A549 (cell line): ENCODE data around the gene WWP2. TPM values are rescaled to one million over a fixed set of nuclear protein-coding genes. Genes with fewer than 3 reads are reported as not detected.

Experiments used
- ATAC-seq, 2 experiments: fragments of 200-7000 bp in 1 of 2; fragments of >200 bp in 1 of 2; cut with Nextera tagmentation in 1 of 2; cut with Tn5 transposase in 1 of 2; 3 replicates each; pipeline versions ENCODE4 v1.8.0 to v1.9.1; 2018 to 2020; ENCODE audit warnings: mild to moderate bottlenecking in 1 of 2, moderate library complexity in 1 of 2
- CTCF ChIA-PET: fragments of 300-600 bp; sonication (Branson Sonifier 250); formaldehyde crosslinking; extraction: SDS; loops from one replicate; lab custom pipeline; 2021; ENCODE audit warnings: antibody characterized with exemption, inconsistent platforms; lab: Yijun Ruan, JAX
- POLR2A ChIA-PET: fragments of 350-600 bp; formaldehyde crosslinking; extraction: SDS; loops from one replicate; lab custom pipeline; 2021; ENCODE audit warnings: antibody characterized with exemption, inconsistent platforms; lab: Yijun Ruan, JAX
- DNase-seq, 2 experiments: peaks; one replicate each; pipeline versions ENCODE4 v3.0.0 to v3.0.0-alpha.2; 2011 to 2016; ENCODE audit warnings: low read depth in 1 of 2, low spot score in 1 of 2
- FAIRE-seq: peaks from 2 replicates; lab custom pipeline; 2011; peaks lifted over from hg19 to GRCh38; lab: Jason Lieb, UNC
- H3K27ac ChIP-seq, 2 experiments: fragments of >200 bp; sonication (Bioruptor Twin); formaldehyde crosslinking; 3 replicates each; pipeline ENCODE4 v1.5.1; 2016 to 2017
- H3K4me1 ChIP-seq: fragments of >200 bp; sonication (Bioruptor Twin); formaldehyde crosslinking; 3 replicates; pipeline ENCODE4 v1.6.1; 2016
- H3K4me2 ChIP-seq: fragments of >200 bp; sonication (Bioruptor Twin); formaldehyde crosslinking; 3 replicates; pipeline ENCODE4 v1.6.1; 2016
- H3K4me3 ChIP-seq: fragments of >200 bp; sonication (Bioruptor Twin); formaldehyde crosslinking; 3 replicates; pipeline ENCODE4 v1.5.1; 2016
- H3K9me3 ChIP-seq: fragments of >200 bp; sonication (Bioruptor Twin); formaldehyde crosslinking; 3 replicates; pipeline ENCODE4 v1.6.1; 2016
- CHD4 ChIP-seq: fragments of 200-600 bp; sonication (generic); IDR thresholded peaks from 2 replicates; pipeline ENCODE4 v1.6.1; 2016; ENCODE audit warnings: antibody characterized with exemption, mild to moderate bottlenecking, borderline replicate concordance
- EHMT2 ChIP-seq: fragments of 200-600 bp; sonication (generic); IDR thresholded peaks from 2 replicates; pipeline ENCODE4 v1.6.1; 2016; ENCODE audit warnings: antibody characterized with exemption, low read depth, mild to moderate bottlenecking, moderate library complexity
- EP300 ChIP-seq, 2 experiments: fragments of >200 bp; sonication (Bioruptor Twin); formaldehyde crosslinking; IDR thresholded peaks; 2 replicates in 1 of 2; 3 replicates in 1 of 2; pipeline ENCODE4 v1.6.1; 2016 to 2017
- ESRRA ChIP-seq: fragments of 150-350 bp; IDR thresholded peaks from 2 replicates; pipeline ENCODE4 v1.6.1; 2014; ENCODE audit warnings: mild to moderate bottlenecking, low read length, borderline replicate concordance
- FOSB ChIP-seq: fragments of 250-450 bp; sonication (Bioruptor Pico); IDR thresholded peaks from 2 replicates; pipeline ENCODE4 v1.5.0; 2020; ENCODE audit warnings: mild to moderate bottlenecking, moderate library complexity
- FOSL2 ChIP-seq, 2 experiments: fragments of 450-650 bp in 1 of 2; fragments of >200 bp in 1 of 2; sonication (Bioruptor Twin) in 1 of 2; formaldehyde crosslinking; IDR thresholded peaks; 2 replicates each; pipeline versions ENCODE4 v1.5.0 to v1.6.1; 2016 to 2020; ENCODE audit warnings: mild to moderate bottlenecking in 1 of 2, moderate library complexity in 1 of 2
- HDAC2 ChIP-seq: fragments of 200-600 bp; sonication (generic); IDR thresholded peaks from 2 replicates; pipeline ENCODE4 v1.6.1; 2016
- HOXB13 ChIP-seq: fragments of 250-450 bp; sonication (Bioruptor Pico); IDR thresholded peaks from 2 replicates; pipeline ENCODE4 v1.5.0; 2020; ENCODE audit warnings: low read depth, mild to moderate bottlenecking, moderate library complexity
- HOXB5 ChIP-seq: fragments of 250-450 bp; sonication (Bioruptor Pico); IDR thresholded peaks from 2 replicates; pipeline ENCODE4 v1.5.0; 2020; ENCODE audit warnings: mild to moderate bottlenecking, moderate library complexity
- JUN ChIP-seq, 2 experiments: fragments of >200 bp; sonication (Bioruptor Twin); formaldehyde crosslinking; IDR thresholded peaks; 2 replicates in 1 of 2; 3 replicates in 1 of 2; pipeline ENCODE4 v1.6.1; 2016 to 2017
- JUNB ChIP-seq: fragments of >200 bp; sonication (Bioruptor Twin); formaldehyde crosslinking; IDR thresholded peaks from 2 replicates; pipeline ENCODE4 v1.6.1; 2016
- KDM1A ChIP-seq: fragments of 200-600 bp; sonication (generic); IDR thresholded peaks from 2 replicates; pipeline ENCODE4 v1.6.1; 2016; ENCODE audit warnings: low read depth, mild to moderate bottlenecking
- NPAS2 ChIP-seq: fragments of 250-450 bp; sonication (Bioruptor Pico); IDR thresholded peaks from 2 replicates; pipeline ENCODE4 v1.8.0; 2022; ENCODE audit warnings: mild to moderate bottlenecking, moderate library complexity, borderline replicate concordance
- POLR2AphosphoS2 ChIP-seq: conservative IDR thresholded peaks from 2 replicates; pipeline ENCODE4 v1.6.1; 2012; ENCODE audit warnings: low read length, improper control_type of control experiment, inconsistent platforms
- RCOR1 ChIP-seq: fragments of 150-350 bp; IDR thresholded peaks from 2 replicates; pipeline ENCODE4 v1.6.1; 2014; ENCODE audit warnings: antibody characterized with exemption, low read length, low read depth
- RFX5 ChIP-seq: fragments of 450-650 bp; IDR thresholded peaks from 2 replicates; pipeline ENCODE4 v1.7.1; 2014; ENCODE audit warnings: antibody characterized with exemption, mild to moderate bottlenecking, moderate library complexity
- ZC3H11A ChIP-seq: fragments of 450-650 bp; IDR thresholded peaks from 2 replicates; pipeline ENCODE4 v1.6.1; 2014; ENCODE audit warnings: antibody characterized with exemption, mild to moderate bottlenecking
- ZNF302 ChIP-seq: fragments of 250-450 bp; sonication (Bioruptor Pico); IDR thresholded peaks from 2 replicates; pipeline ENCODE4 v1.9.0; 2021; ENCODE audit warnings: inconsistent platforms, mild to moderate bottlenecking, moderate library complexity
- ZSCAN20 ChIP-seq: fragments of 250-450 bp; sonication (Bioruptor Pico); IDR thresholded peaks from 2 replicates; pipeline ENCODE4 v1.8.0; 2022; ENCODE audit warnings: mild to moderate bottlenecking, moderate library complexity
- WGBS: methylation state at CpG from one replicate; pipeline ENCODE4 v1.1.6; 2017; ENCODE audit errors: missing lambda C conversion rate; 5-methylcytosine and 5-hydroxymethylcytosine counted together
- polyA plus RNA-seq, 4 experiments: library from polyadenylated mRNA; depleted of rRNA in 3 of 4; stranded (reverse); fragments of >200 nt; fragmentation: RNase III in 1 of 4; extraction: RNeasy Plus Mini Kit Qiagen cat#74134 plus additional on column Dnase treatment in 1 of 4; gene quantifications; 2 replicates in 3 of 4; 3 replicates in 1 of 4; pipeline ENCODE4 v1.2.3, GENCODE V29; 2011 to 2017
- TF ChIP-seq, protein P1 (sequence below): fragments of 250-450 bp; sonication (Bioruptor Pico); IDR thresholded peaks from 2 replicates; pipeline ENCODE4 v1.5.0; 2020; ENCODE audit warnings: low read depth, mild to moderate bottlenecking, moderate library complexity
- TF ChIP-seq, protein P2 (sequence below): IDR thresholded peaks from 2 replicates; pipeline ENCODE4 v1.6.1; 2012
- TF ChIP-seq, protein P3 (sequence below): IDR thresholded peaks from 2 replicates; pipeline ENCODE4 v1.6.1; 2012; ENCODE audit warnings: low read depth, borderline replicate concordance
- TF ChIP-seq, protein P4 (sequence below): fragments of >200 bp; sonication (Bioruptor Twin); formaldehyde crosslinking; IDR thresholded peaks from 2 replicates; pipeline ENCODE4 v1.6.1; 2016
- TF ChIP-seq, protein P5 (sequence below): fragments of 200-600 bp; sonication (generic); IDR thresholded peaks from 2 replicates; pipeline ENCODE4 v1.6.1; 2016; ENCODE audit warnings: antibody characterized with exemption, mild to moderate bottlenecking, moderate library complexity

WWP2 gene
- polyA plus RNA-seq, 2 of the 4 experiments (the other 2 are of a cell fraction) = 16.1 to 16.2 TPM

DNA sequence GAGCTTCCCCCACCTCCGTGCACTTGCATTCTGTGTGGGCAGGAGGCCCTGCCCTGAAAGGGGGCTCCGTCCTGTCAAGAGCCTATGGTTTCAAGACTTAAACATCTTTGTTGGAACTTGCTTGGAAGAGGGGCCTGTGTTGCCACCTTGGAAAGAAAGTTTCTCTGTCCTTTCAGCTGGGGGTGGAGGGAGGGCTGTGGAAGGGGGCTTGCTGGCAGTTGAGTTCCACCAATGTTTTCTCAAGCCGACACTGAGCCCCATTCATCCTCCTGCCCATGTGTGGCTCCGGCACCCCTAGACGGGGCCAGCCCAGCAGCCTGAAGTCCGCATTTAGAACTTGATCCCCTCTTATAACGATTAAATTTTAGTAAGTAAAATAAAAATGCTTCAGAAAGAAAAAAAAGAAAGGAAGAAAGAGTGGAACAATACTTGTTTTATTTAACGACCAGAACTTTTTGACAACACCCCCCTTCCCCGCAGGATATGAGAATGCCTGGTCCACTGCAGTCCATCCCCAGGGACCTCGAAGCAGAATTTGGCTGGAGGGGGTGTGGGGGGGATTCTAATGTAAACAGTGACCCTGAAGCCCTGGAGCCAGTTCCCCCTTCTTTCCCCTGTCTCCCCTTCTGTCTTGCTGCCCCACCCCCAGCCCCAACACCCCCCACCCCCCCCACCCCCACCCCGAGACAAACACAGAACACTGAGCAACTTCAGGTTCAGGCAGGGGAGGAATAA lies 162.1 kb downstream of the WWP2 start:
- ATAC-seq (no peak), DNase-seq (no peak), FAIRE-seq (no peak)
- 84% methylated on average over 11 of the region's 11 CpGs for WGBS
- no peak overlapping the region for H3K4me2 ChIP-seq
- H3K4me1 ChIP-seq = no peaks in the 10 kb centered on the region
- TF ChIP-seq NPAS2 (CRISPR knock-in tag) (no peak), EHMT2 (no peak)
- POLR2A ChIA-PET = no interaction called here
- CTCF ChIA-PET = interaction anchor here (0.7 kb wide), 1 partner anchor 125 kb away, joined by 4 read pairs; no protein-coding TSS in a partner anchor
- H3K27ac ChIP-seq = peak overlapping the region in 1 of 2 experiments; percentile 18; a peak in 1 of 6 replicates
- H3K9me3 ChIP-seq = no peaks in the 10 kb centered on the region
- H3K4me3 ChIP-seq = no peak overlapping the region

DNA sequence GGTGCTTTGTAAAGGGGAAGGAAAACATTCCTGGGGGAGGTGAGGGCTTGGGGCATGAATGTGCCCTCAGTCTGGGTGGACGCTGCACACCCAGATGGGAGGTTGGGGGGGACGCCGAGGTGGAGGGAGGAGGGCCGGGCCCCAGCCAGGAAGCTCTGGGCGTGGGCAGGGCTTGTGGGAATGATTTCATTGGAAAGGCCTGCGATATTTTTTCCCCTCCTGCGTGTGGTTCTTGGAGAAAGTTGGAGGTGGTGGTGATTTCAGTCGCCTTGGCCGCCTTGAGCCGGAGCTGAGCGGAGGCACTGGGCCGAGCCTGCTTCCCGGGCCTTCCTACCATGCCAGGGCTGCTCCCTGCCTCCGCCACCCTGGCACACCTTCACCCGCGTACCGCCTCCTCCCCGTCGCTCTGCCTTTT lies 162.7 kb downstream of the WWP2 start:
- 91% methylated on average over 19 of the region's 19 CpGs for WGBS
- H3K4me2 ChIP-seq = no peak overlapping the region
- ATAC-seq (no peak), DNase-seq (no peak), FAIRE-seq (no peak)
- no peaks in the 10 kb centered on the region for H3K9me3 ChIP-seq
- ChIA-PET CTCF (interaction anchor here (1.3 to 17.7 kb wide), 4 partner anchors 11 to 127 kb away, joined by 4 to 288 read pairs (median 30); no protein-coding TSS in a partner anchor), POLR2A (no interaction called here)
- H3K27ac ChIP-seq = peak overlapping the region in 1 of 2 experiments; percentile 18; a peak in 1 of 6 replicates
- H3K4me1 ChIP-seq = no peaks in the 10 kb centered on the region
- H3K4me3 ChIP-seq = no peak overlapping the region
- TF ChIP-seq, protein P1, sequence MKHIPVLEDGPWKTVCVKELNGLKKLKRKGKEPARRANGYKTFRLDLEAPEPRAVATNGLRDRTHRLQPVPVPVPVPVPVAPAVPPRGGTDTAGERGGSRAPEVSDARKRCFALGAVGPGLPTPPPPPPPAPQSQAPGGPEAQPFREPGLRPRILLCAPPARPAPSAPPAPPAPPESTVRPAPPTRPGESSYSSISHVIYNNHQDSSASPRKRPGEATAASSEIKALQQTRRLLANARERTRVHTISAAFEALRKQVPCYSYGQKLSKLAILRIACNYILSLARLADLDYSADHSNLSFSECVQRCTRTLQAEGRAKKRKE = no peak
- TF ChIP-seq JUN (IDR thresholded peaks at IDR 0.05) (no peak), RCOR1 (no peak), ZC3H11A (no peak), KDM1A (no peak), JUNB (no peak), ZSCAN20 (no peak), CHD4 (no peak), ZNF302 (no peak), EHMT2 (no peak), HOXB5 (CRISPR knock-in tag) (no peak)
- TF ChIP-seq, protein P2, sequence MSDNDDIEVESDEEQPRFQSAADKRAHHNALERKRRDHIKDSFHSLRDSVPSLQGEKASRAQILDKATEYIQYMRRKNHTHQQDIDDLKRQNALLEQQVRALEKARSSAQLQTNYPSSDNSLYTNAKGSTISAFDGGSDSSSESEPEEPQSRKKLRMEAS = no peak
- TF ChIP-seq, protein P3, sequence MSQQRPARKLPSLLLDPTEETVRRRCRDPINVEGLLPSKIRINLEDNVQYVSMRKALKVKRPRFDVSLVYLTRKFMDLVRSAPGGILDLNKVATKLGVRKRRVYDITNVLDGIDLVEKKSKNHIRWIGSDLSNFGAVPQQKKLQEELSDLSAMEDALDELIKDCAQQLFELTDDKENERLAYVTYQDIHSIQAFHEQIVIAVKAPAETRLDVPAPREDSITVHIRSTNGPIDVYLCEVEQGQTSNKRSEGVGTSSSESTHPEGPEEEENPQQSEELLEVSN = no peak

DNA sequence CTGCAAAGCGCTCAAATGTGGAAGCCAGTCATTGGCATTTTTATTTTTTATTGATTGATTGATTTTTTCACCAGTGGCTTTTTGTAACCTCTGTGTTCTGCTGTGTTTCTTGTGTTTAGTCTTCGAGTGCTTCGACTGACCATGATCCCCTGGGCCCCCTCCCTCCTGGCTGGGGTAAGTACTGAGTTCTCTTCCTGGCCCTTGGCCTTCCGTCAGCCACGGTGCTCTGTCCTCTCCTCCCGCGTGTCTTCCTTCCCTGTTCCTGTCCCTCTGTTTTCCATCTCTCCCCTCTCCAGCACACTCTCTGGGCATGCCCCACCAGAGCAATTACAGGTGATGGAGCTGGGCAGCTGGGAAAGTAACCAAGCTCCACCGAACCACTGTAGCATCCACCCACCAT lies 163.2 kb downstream of the WWP2 start:
- TF ChIP-seq RFX5 = no peak
- TF ChIP-seq HOXB13 (CRISPR knock-in tag) = no peak
- TF ChIP-seq ESRRA = no peak
- no peak for TF ChIP-seq CHD4
- TF ChIP-seq ZC3H11A = no peak
- TF ChIP-seq EP300 (IDR thresholded peaks at IDR 0.05) = no peak
- no peak for TF ChIP-seq FOSL2 (IDR thresholded peaks at IDR 0.05)
- no peak for TF ChIP-seq FOSL2 (CRISPR knock-in tag; IDR thresholded peaks at IDR 0.05)
- TF ChIP-seq, protein P1 = no peak
- TF ChIP-seq HOXB5 (CRISPR knock-in tag) = no peak
- TF ChIP-seq POLR2AphosphoS2 = no peak
- TF ChIP-seq FOSB (CRISPR knock-in tag) = no peak
- TF ChIP-seq, protein P4, sequence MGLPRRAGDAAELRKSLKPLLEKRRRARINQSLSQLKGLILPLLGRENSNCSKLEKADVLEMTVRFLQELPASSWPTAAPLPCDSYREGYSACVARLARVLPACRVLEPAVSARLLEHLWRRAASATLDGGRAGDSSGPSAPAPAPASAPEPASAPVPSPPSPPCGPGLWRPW = no peak
- TF ChIP-seq, protein P5, sequence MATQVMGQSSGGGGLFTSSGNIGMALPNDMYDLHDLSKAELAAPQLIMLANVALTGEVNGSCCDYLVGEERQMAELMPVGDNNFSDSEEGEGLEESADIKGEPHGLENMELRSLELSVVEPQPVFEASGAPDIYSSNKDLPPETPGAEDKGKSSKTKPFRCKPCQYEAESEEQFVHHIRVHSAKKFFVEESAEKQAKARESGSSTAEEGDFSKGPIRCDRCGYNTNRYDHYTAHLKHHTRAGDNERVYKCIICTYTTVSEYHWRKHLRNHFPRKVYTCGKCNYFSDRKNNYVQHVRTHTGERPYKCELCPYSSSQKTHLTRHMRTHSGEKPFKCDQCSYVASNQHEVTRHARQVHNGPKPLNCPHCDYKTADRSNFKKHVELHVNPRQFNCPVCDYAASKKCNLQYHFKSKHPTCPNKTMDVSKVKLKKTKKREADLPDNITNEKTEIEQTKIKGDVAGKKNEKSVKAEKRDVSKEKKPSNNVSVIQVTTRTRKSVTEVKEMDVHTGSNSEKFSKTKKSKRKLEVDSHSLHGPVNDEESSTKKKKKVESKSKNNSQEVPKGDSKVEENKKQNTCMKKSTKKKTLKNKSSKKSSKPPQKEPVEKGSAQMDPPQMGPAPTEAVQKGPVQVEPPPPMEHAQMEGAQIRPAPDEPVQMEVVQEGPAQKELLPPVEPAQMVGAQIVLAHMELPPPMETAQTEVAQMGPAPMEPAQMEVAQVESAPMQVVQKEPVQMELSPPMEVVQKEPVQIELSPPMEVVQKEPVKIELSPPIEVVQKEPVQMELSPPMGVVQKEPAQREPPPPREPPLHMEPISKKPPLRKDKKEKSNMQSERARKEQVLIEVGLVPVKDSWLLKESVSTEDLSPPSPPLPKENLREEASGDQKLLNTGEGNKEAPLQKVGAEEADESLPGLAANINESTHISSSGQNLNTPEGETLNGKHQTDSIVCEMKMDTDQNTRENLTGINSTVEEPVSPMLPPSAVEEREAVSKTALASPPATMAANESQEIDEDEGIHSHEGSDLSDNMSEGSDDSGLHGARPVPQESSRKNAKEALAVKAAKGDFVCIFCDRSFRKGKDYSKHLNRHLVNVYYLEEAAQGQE = no peak
- no peak for TF ChIP-seq HDAC2
- TF ChIP-seq, protein P3 = no peak
- Histone ChIP-seq H3K4me2 (no peak overlapping the region), H3K27ac (no peak overlapping the region), H3K9me3 (no peaks in the 10 kb centered on the region), H3K4me3 (no peak overlapping the region), H3K4me1 (no peaks in the 10 kb centered on the region)
- CTCF ChIA-PET = interaction anchor here (1.3 to 17.7 kb wide), 4 partner anchors 12 to 127 kb away, joined by 4 to 288 read pairs (median 30); no protein-coding TSS in a partner anchor
- FAIRE-seq (no peak), ATAC-seq (no peak), DNase-seq (no peak)
- 91% methylated on average over 8 of the region's 8 CpGs for WGBS
- POLR2A ChIA-PET = no interaction called here
